ENCODE data around the gene PPP1R10. TPM values are rescaled to one million over a fixed set of nuclear protein-coding genes. Genes with fewer than 3 reads are reported as not detected.
A peak's percentile ranks its signal among the peaks of the same experiment; 100 is the strongest.

PPP1R10 gene
- total and polyA plus RNA-seq, 2 experiments from 2014 or later, result 34.5 to 38.6 TPM

DNA sequence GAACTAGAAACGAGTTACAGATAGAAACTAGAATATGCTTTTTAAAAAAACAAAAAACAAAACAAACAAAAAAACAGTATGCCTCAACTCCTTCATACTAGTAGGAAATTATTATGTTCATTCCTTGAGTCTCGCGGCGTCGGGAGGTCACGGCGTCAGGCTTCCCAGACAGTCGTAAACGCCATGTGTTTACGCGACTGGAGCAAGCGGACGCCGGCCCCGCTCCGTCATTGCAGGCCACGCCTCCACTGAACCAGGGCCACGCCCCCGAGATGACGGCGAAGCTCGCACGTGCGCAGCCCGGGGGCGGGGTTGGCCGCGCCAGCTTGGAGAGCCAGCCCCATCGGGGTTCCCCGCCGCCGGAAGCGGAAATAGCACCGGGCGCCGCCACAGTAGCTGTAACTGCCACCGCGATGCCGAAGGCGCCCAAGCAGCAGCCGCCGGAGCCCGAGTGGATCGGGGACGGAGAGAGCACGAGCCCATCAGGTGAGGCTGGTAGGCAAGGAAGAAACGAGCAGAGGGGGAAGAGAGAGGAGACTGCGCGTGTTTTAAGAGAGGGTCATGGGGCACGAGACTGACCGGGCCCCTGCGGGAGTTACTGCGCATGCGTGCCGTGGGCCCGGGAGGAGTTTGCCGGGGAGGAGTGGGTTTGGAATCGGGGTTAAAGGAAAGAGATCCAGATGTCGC lies 45.8 kb downstream of the PPP1R10 start, which contains the start of gene ABCF1:
Gene ABCF1 (plus strand): TSS at position 368 of the 687 bp plus-strand sequence. CDS start 46 bp downstream, at position 414.
- H2AFZ ChIP-seq, result peak within 1 kb of the TSS; percentile 69
- H3K9me3 ChIP-seq (ENCODE audit: low read depth), result no peaks in the 10 kb centered on the region

DNA sequence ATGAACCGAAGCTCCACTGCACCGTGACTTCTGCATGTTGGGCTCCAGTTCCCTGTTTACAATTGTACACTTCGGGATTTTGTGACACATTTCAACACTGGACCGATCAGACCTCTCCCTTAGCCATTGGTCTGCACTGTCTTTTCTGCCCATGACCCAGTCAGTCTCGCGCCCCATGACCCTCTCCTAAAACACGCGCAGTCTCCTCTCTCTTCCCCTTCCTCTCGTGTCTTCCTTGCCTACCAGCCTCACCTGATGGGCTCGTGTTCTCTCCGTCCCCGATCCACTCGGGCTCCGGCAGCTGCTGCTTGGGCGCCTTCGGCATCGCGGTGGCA lies 46.3 kb downstream of the PPP1R10 start:
- Histone ChIP-seq H3K9me2 (replicated peaks; ENCODE audit: insufficient read depth) (no peaks in the 10 kb centered on the region), H3K4me3 (peak overlapping the region; percentile 26), H3K4me2 (peak overlapping the region; percentile 77), H3K79me2 (peaks cover 39% of the 10 kb centered on the region), H3K9me3 (ENCODE audit: low read depth) (no peaks in the 10 kb centered on the region), H2AFZ (peak overlapping the region; percentile 69), H3K36me3 (replicated peaks; ENCODE audit: insufficient read depth, low read depth) (no peaks in the 10 kb centered on the region), H4K20me1 (ENCODE audit: insufficient read depth, poor library complexity, severe bottlenecking) (peaks cover 36% of the 10 kb centered on the region), H3K27ac (peak overlapping the region; percentile 87), H3K27me3 (no peaks in the 10 kb centered on the region), H3K4me1 (ENCODE audit: insufficient read depth) (peaks cover 17% of the 10 kb centered on the region)
- TF ChIP-seq EZH2 (IDR thresholded peaks at IDR 0.05; ENCODE audit: borderline replicate concordance), result no peak
- TF ChIP-seq, protein P1, sequence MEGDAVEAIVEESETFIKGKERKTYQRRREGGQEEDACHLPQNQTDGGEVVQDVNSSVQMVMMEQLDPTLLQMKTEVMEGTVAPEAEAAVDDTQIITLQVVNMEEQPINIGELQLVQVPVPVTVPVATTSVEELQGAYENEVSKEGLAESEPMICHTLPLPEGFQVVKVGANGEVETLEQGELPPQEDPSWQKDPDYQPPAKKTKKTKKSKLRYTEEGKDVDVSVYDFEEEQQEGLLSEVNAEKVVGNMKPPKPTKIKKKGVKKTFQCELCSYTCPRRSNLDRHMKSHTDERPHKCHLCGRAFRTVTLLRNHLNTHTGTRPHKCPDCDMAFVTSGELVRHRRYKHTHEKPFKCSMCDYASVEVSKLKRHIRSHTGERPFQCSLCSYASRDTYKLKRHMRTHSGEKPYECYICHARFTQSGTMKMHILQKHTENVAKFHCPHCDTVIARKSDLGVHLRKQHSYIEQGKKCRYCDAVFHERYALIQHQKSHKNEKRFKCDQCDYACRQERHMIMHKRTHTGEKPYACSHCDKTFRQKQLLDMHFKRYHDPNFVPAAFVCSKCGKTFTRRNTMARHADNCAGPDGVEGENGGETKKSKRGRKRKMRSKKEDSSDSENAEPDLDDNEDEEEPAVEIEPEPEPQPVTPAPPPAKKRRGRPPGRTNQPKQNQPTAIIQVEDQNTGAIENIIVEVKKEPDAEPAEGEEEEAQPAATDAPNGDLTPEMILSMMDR (IDR thresholded peaks at IDR 0.05; ENCODE audit: poor library complexity), result no peak
- TF ChIP-seq EZH2phosphoT487 (IDR thresholded peaks at IDR 0.05; ENCODE audit: low read depth, severe bottlenecking, unreplicated experiment), result no peak
- 3% methylated on average over 18 of the region's 18 CpGs for WGBS (ENCODE audit: low lambda C conversion rate, missing lambda C conversion rate)
- no peak for DNase-seq (ENCODE audit: low spot score)

More for the DNA sequence above, 45.8 kb downstream of the PPP1R10 start, which contains the start of gene ABCF1:
- peak within 1 kb of the TSS; percentile 95 for H3K27ac ChIP-seq
- 2% methylated on average over 58 of the region's 59 CpGs for WGBS (ENCODE audit: low lambda C conversion rate, missing lambda C conversion rate)
- peaks cover 41% of the 10 kb centered on the region for H3K79me2 ChIP-seq
- H3K4me2 ChIP-seq, result peak within 1 kb of the TSS; percentile 83
- H3K27me3 ChIP-seq, result no peaks in the 10 kb centered on the region
- peaks cover 17% of the 10 kb centered on the region for H3K4me1 ChIP-seq (ENCODE audit: insufficient read depth)
- peak; percentile 100 for DNase-seq (ENCODE audit: low spot score)
- no peak for TF ChIP-seq EZH2phosphoT487 (IDR thresholded peaks at IDR 0.05; ENCODE audit: low read depth, severe bottlenecking, unreplicated experiment)
- no peak for TF ChIP-seq EZH2 (IDR thresholded peaks at IDR 0.05; ENCODE audit: borderline replicate concordance)
- TF ChIP-seq, protein P1 (IDR thresholded peaks at IDR 0.05; ENCODE audit: poor library complexity), result no peak
- no peaks in the 10 kb centered on the region for H3K36me3 ChIP-seq (replicated peaks; ENCODE audit: insufficient read depth, low read depth)
- peaks cover 36% of the 10 kb centered on the region for H4K20me1 ChIP-seq (ENCODE audit: insufficient read depth, poor library complexity, severe bottlenecking)
- no peaks in the 10 kb centered on the region for H3K9me2 ChIP-seq (replicated peaks; ENCODE audit: insufficient read depth)
- H3K4me3 ChIP-seq, result peak within 1 kb of the TSS; percentile 43

DNA sequence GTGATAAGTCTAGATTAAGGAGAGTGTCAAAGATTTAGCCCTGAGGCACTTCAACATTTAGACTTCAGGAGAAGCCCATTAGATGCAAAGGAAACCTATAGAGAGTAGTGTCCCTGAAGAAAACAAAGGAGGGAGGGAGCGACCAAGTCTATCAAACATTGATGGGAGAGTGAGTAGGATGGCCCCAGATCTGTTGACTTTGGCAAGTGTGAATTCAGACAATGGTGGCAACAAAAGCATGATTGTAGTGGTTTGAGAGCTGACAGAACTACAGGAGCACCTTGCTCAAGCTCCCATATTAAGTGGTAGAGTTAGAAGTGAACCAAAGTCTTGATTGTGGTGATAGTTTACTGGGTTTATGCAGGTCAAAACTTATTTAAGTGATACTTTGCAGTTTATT lies 46.8 kb downstream of the PPP1R10 start:
- Histone ChIP-seq H2AFZ (peak overlapping the region; percentile 69), H3K4me3 (peak overlapping the region; percentile 26), H3K4me1 (ENCODE audit: insufficient read depth) (peaks cover 17% of the 10 kb centered on the region), H4K20me1 (ENCODE audit: insufficient read depth, poor library complexity, severe bottlenecking) (peaks cover 31% of the 10 kb centered on the region), H3K79me2 (peaks cover 34% of the 10 kb centered on the region), H3K9me3 (ENCODE audit: low read depth) (no peaks in the 10 kb centered on the region), H3K27me3 (no peaks in the 10 kb centered on the region), H3K36me3 (replicated peaks; ENCODE audit: insufficient read depth, low read depth) (no peaks in the 10 kb centered on the region), H3K4me2 (peak overlapping the region; percentile 77), H3K27ac (peak overlapping the region; percentile 87), H3K9me2 (replicated peaks; ENCODE audit: insufficient read depth) (no peaks in the 10 kb centered on the region)
- 37% methylated on average over 1 of the region's 1 CpG for WGBS (ENCODE audit: low lambda C conversion rate, missing lambda C conversion rate)
- TF ChIP-seq EZH2phosphoT487 (IDR thresholded peaks at IDR 0.05; ENCODE audit: low read depth, severe bottlenecking, unreplicated experiment) (no peak), EZH2 (IDR thresholded peaks at IDR 0.05; ENCODE audit: borderline replicate concordance) (no peak)
- TF ChIP-seq, protein P1 (IDR thresholded peaks at IDR 0.05; ENCODE audit: poor library complexity), result no peak
- DNase-seq (ENCODE audit: low spot score), result no peak

Measured in hepatocyte (in vitro differentiated cells).